Skeletal muscle tissue (tissue), 4 donors: ENCODE data around the gene SASH1. TPM values are rescaled to one million over a fixed set of nuclear protein-coding genes. Genes with fewer than 3 reads are reported as not detected.

Experiments used
- H3K27ac ChIP-seq: one replicate; pipeline ENCODE4 v1.7.0; 2013; ENCODE audit warnings: mild to moderate bottlenecking, low read depth, low read length, inconsistent platforms
- H3K27me3 ChIP-seq, 3 donors: one replicate each; pipeline ENCODE4 v1.7.0; 2013; ENCODE audit warnings: low read length in 3 of 3; ENCODE audit not compliant: control insufficient read depth in 3 of 3, insufficient read depth in 3 of 3
- H3K36me3 ChIP-seq, 3 donors: one replicate each; pipeline ENCODE4 v1.7.0; 2013; ENCODE audit warnings: low read length in 3 of 3; ENCODE audit not compliant: control insufficient read depth in 3 of 3, insufficient read depth in 3 of 3
- H3K4me1 ChIP-seq, 3 donors: one replicate each; pipeline ENCODE4 v1.7.0; 2013; ENCODE audit warnings: low read length in 3 of 3, mild to moderate bottlenecking in 3 of 3; ENCODE audit not compliant: control insufficient read depth in 3 of 3, insufficient read depth in 3 of 3
- H3K4me3 ChIP-seq, 3 donors: one replicate each; pipeline ENCODE4 v1.7.0; 2013; ENCODE audit warnings: low read length in 3 of 3
- H3K9ac ChIP-seq, 3 donors: one replicate each; pipeline ENCODE4 v1.7.0; 2013; ENCODE audit warnings: low read length in 3 of 3, mild to moderate bottlenecking in 3 of 3, moderate library complexity in 2 of 3, low read depth in 1 of 3
- H3K9me3 ChIP-seq, 3 donors: one replicate each; pipeline ENCODE4 v1.7.0; 2013; ENCODE audit warnings: low read length in 3 of 3; ENCODE audit not compliant: control insufficient read depth in 3 of 3
- total RNA-seq: library from RNA; depleted of rRNA; stranded (reverse); fragments of >200 nt; gene quantifications from one replicate; pipeline ENCODE4 v1.2.3, GENCODE V29; 2014
- donor health status: Osteomylitis.

Gene SASH1
- total RNA-seq, 1 donor from 2014 or later = 85.1 TPM

DNA sequence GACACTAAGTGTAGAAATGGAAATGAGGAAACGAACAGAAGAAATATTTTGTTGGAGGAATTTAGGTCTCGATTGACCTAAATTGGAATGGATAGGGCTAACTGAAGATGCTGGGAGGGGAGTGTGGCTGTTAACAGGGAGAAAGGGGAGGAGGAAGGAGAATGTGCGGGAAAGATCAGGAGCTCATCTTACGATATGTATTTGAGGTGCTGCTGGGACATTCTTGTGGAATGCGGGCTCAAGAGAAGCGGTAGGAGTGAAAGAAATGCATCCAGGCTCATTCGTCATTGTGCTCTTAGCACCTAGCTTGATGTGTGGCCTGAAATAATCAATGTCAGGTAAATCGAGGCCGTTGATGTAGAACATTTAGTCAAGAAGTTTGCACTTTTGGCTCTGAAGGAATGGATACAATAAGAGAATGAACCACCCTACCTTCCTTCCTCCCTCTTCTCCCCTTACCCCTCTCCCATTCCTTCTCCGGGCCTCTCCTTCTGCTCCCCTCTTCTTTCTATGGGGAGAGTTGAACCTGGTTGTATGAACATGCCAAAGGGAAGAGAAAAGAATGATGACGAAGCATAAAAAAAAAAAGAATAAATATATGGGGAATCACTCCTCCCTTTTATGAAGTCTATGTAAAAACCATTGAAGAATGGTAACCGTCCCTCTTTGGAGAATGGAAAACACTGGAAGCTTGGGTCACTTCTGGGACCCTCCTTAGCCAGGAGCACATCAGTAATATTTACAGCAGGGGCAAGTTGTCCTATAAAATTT is 70.9 kb downstream of the SASH1 start:
- peaks cover 4 to 13% (median 7%) of the 10 kb centered on the region in 3 donors for H3K4me1 ChIP-seq
- no peaks in the 10 kb centered on the region for H3K9me3 ChIP-seq
- no peaks in the 10 kb centered on the region for H3K36me3 ChIP-seq
- H3K4me3 ChIP-seq = no peak overlapping the region
- no peak overlapping the region for H3K9ac ChIP-seq
- H3K27me3 ChIP-seq = no peaks in the 10 kb centered on the region
- H3K27ac ChIP-seq = no peak overlapping the region

DNA sequence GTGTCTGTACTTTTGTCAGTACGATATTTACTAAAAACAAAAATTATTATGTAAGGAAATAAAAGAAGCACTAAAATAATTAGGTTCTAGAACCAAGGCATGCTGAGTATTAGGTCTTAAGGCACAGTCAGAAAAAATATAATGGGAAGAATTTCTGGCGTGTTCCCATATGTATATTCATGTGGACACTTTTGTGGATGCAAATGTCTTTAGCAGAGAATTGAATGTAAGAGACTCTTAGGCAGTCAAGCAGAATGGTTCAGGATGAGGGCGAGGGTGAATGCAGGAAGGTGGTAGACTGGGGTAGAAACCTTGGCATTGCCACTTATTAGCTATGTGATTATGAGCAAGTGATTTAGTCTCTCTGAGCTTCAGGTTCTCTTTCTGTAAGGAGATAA is 71.5 kb downstream of the SASH1 start:
- no peaks in the 10 kb centered on the region for H3K36me3 ChIP-seq

DNA sequence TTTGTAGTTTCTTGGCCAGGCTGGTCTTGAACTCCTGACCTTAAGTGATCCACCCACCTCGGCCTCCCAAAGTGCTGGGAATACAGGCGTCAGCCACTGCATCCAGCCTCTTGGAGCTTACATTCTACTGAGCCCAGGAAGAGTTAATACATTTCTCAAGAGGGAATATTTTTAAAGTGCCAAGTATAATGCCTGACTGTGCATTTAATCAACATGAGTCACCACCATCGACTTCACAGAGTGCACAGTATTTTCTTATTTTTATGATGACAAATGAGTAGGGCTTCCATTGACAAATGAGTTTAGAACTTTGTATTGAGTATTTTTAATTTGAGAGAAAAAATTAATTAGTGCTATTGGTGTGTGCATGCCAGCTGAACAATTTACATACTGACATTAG is 72.2 kb downstream of the SASH1 start:
- H3K27me3 ChIP-seq = no peaks in the 10 kb centered on the region
- H3K4me1 ChIP-seq = peaks cover 4 to 13% (median 7%) of the 10 kb centered on the region in 3 donors
- no peaks in the 10 kb centered on the region for H3K36me3 ChIP-seq
- H3K27ac ChIP-seq = no peak overlapping the region
- no peak overlapping the region for H3K4me3 ChIP-seq
- no peaks in the 10 kb centered on the region for H3K9me3 ChIP-seq
- H3K9ac ChIP-seq = no peak overlapping the region

More for the DNA sequence above, 71.5 kb downstream of the SASH1 start:
- Histone ChIP-seq H3K9ac (no peak overlapping the region), H3K27me3 (no peaks in the 10 kb centered on the region), H3K4me1 (peaks cover 4 to 13% (median 7%) of the 10 kb centered on the region in 3 donors), H3K27ac (no peak overlapping the region), H3K4me3 (no peak overlapping the region), H3K9me3 (no peaks in the 10 kb centered on the region)

- Histone ChIP-seq H3K9ac (no peak overlapping the region), H3K9me3 (no peaks in the 10 kb centered on the region), H3K27ac (no peak overlapping the region), H3K27me3 (no peaks in the 10 kb centered on the region), H3K4me1 (peaks cover 4 to 13% (median 7%) of the 10 kb centered on the region in 3 donors), H3K4me3 (no peak overlapping the region), H3K36me3 (no peaks in the 10 kb centered on the region)
These were observed 73.0 kb downstream of the SASH1 start for GRCh38 chr6:148415511-148416260.

- H3K36me3 ChIP-seq = no peaks in the 10 kb centered on the region
- no peak overlapping the region for H3K4me3 ChIP-seq
- no peak overlapping the region for H3K27ac ChIP-seq
- H3K9ac ChIP-seq = no peak overlapping the region
- H3K4me1 ChIP-seq = peaks cover 4 to 13% (median 7%) of the 10 kb centered on the region in 3 donors
- no peaks in the 10 kb centered on the region for H3K27me3 ChIP-seq
- no peaks in the 10 kb centered on the region for H3K9me3 ChIP-seq
These were observed 73.8 kb downstream of the SASH1 start for GRCh38 chr6:148416330-148416965.

DNA sequence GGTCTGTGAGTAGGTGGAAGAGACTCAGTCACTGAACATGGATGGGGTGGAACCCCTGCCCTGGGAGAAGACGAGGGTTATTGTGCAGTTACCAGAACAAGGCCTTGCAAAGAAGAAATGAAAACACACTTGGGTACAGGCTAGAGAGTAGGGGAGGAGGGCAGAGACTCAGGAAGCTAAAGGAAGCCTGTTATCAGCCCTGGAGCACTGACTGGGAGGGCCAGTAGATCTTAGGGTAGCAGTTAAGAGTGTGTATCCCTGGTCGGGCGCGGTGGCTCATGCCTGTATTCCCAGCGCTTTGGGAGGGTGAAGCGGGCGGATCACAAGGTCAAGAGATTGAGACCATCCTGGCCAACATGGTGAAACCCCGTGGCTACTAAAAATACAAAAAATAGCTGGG is 74.4 kb downstream of the SASH1 start:
- Histone ChIP-seq H3K9ac (no peak overlapping the region), H3K27me3 (no peaks in the 10 kb centered on the region), H3K36me3 (no peaks in the 10 kb centered on the region), H3K27ac (no peak overlapping the region), H3K4me3 (no peak overlapping the region), H3K4me1 (peaks cover 4 to 13% (median 7%) of the 10 kb centered on the region in 3 donors), H3K9me3 (no peaks in the 10 kb centered on the region)

DNA sequence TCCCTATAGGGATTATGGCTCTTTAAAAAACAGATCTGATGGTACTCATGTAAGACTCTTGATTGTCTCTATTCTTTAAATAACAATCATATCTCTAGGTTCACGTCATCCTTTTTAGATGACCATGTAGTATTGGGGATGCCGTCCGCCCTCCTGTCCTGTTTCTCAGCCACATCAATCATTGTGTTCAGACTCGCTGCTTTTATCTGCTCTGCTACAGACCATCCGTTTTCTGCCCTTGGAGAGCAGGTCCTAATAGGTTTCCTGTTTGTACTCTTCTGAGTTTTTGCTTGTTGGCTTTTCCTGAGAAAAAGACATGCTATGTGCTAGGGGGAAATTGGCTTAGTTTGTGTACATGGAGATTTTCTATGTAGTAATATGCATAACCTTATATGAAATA is 76.8 kb downstream of the SASH1 start:
- no peak overlapping the region for H3K27ac ChIP-seq
- H3K9me3 ChIP-seq = no peaks in the 10 kb centered on the region
- H3K36me3 ChIP-seq = no peaks in the 10 kb centered on the region
- no peaks in the 10 kb centered on the region for H3K27me3 ChIP-seq
- no peak overlapping the region for H3K9ac ChIP-seq
- H3K4me1 ChIP-seq = peaks cover 4 to 13% (median 7%) of the 10 kb centered on the region in 3 donors
- H3K4me3 ChIP-seq = no peak overlapping the region

GRCh38 chr6:148422085-148422484 is 79.4 kb downstream of the SASH1 start:
- no peaks in the 10 kb centered on the region for H3K27me3 ChIP-seq
- peaks cover 0 to 2% (median 0%) of the 10 kb centered on the region in 3 donors for H3K4me1 ChIP-seq
- no peak overlapping the region for H3K4me3 ChIP-seq
- no peak overlapping the region for H3K9ac ChIP-seq
- H3K36me3 ChIP-seq = no peaks in the 10 kb centered on the region
- no peak overlapping the region for H3K27ac ChIP-seq
- H3K9me3 ChIP-seq = no peaks in the 10 kb centered on the region

DNA sequence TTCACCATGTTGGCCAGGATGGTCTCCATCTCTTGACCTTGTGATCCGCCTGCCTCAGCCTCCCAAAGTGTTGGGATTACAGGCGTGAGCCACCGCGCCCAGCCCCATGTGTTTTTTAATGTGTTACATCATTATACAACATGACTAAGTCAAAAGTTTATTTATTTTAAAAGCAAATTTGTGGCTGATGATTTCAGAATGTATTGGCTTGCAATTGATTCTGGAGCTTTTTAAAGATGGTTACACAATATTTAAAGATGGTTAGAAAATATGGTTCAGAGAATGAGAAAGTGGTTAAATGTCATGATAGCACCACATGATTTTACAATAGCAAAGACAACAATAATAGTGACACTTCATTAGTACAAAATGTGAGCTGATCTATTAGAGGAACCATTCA is 80.5 kb downstream of the SASH1 start:
- Histone ChIP-seq H3K4me3 (no peak overlapping the region), H3K9ac (no peak overlapping the region), H3K9me3 (no peaks in the 10 kb centered on the region), H3K4me1 (peaks cover 0 to 2% (median 0%) of the 10 kb centered on the region in 3 donors), H3K27ac (no peak overlapping the region), H3K36me3 (no peaks in the 10 kb centered on the region), H3K27me3 (no peaks in the 10 kb centered on the region)
